ENCODE data around the gene AK2. TPM values are rescaled to one million over a fixed set of nuclear protein-coding genes. Genes with fewer than 3 reads are reported as not detected.
A peak's percentile ranks its signal among the peaks of the same experiment; 100 is the strongest.

The AK2 gene
- total and polyA plus RNA-seq, 10 of the 15 experiments (the other 5 are each of a cell fraction or from before 2014, with no cell fraction given), result 52.3 to 500 (median 278) TPM

GRCh38 chr1:32992489-32993323, 44.0 kb downstream of the AK2 start (continued):
- TF ChIP-seq USF2 (IDR thresholded peaks at IDR 0.05; ENCODE audit: borderline replicate concordance, low read depth, low read length) (no peak), SPI1 (IDR thresholded peaks at IDR 0.05; ENCODE audit: borderline replicate concordance, insufficient read depth, low read depth, low read length) (peak; percentile 91), MLLT1 (IDR thresholded peaks at IDR 0.05) (0 out of 2 replicates have a peak, but pooled peaks have one; percentile 63), NR2C2 (IDR thresholded peaks at IDR 0.05; ENCODE audit: borderline replicate concordance, control insufficient read depth, insufficient read length, low read depth) (no peak), NFYB (IDR thresholded peaks at IDR 0.05; ENCODE audit: insufficient read depth, low read depth, low read length) (no peak), WRNIP1 (IDR thresholded peaks at IDR 0.05; ENCODE audit: borderline replicate concordance, low read depth, low read length) (no peak), NFXL1 (IDR thresholded peaks at IDR 0.05; ENCODE audit: borderline replicate concordance) (no peak), ZBTB40 (IDR thresholded peaks at IDR 0.05; ENCODE audit: borderline replicate concordance) (no peak), RAD51 (IDR thresholded peaks at IDR 0.05) (peak; percentile 43; the same call in 1 of the 2 replicates), CBX3 (IDR thresholded peaks at IDR 0.05; ENCODE audit: borderline replicate concordance, low read depth) (no peak), RELA (IDR thresholded peaks at IDR 0.05; ENCODE audit: borderline replicate concordance, partially characterized antibody) (peak; percentile 96), HCFC1 (IDR thresholded peaks at IDR 0.05; ENCODE audit: low read length) (no peak; the same call in 1 of the 2 replicates), ATF7 (IDR thresholded peaks at IDR 0.05; ENCODE audit: low read depth) (peak; percentile 71), CEBPZ (IDR thresholded peaks at IDR 0.05; ENCODE audit: low read depth, low read length) (no peak), MTA3 (IDR thresholded peaks at IDR 0.05; ENCODE audit: borderline replicate concordance, low read length) (peak; percentile 87; the same call in 1 of the 2 replicates), E2F4 (IDR thresholded peaks at IDR 0.05; ENCODE audit: low read depth, low read length) (no peak), CHD1 (IDR thresholded peaks at IDR 0.05; ENCODE audit: low read depth, low read length) (no peak), YBX1 (IDR thresholded peaks at IDR 0.05) (no peak)
